ENCODE data around the gene JMJD1C. TPM values are rescaled to one million over a fixed set of nuclear protein-coding genes. Genes with fewer than 3 reads are reported as not detected.

The JMJD1C gene
- polyA plus RNA-seq, 2 of the 4 experiments (the other 2 are of a cell fraction): 15.9 to 47.2 TPM

DNA sequence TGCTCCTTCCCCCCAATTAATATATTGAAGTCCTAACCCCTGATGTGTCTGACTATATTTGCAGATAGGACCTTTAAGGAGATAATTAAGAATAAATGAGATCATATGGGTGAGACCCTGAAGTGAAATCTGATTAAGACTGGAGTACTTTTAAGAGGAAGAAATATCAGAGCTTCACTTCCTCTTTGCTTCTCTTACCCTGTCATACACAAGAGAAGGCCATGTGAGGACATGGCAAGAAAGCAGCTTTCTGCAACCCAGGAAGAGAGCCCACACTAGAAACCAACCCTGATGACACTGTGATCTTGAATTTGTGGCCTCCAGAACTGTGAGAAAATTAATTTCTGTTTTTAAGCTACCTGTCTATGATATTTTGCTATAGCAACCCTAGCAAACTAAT is 44.2 kb downstream of the JMJD1C start (continued):
- TF ChIP-seq, protein P1, sequence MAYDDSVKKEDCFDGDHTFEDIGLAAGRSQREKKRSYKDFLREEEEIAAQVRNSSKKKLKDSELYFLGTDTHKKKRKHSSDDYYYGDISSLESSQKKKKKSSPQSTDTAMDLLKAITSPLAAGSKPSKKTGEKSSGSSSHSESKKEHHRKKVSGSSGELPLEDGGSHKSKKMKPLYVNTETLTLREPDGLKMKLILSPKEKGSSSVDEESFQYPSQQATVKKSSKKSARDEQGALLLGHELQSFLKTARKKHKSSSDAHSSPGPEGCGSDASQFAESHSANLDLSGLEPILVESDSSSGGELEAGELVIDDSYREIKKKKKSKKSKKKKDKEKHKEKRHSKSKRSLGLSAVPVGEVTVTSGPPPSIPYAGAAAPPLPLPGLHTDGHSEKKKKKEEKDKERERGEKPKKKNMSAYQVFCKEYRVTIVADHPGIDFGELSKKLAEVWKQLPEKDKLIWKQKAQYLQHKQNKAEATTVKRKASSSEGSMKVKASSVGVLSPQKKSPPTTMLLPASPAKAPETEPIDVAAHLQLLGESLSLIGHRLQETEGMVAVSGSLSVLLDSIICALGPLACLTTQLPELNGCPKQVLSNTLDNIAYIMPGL (CRISPR knock-in tag; IDR thresholded peaks at IDR 0.05; ENCODE audit: borderline replicate concordance): no peak
- no peak for TF ChIP-seq EHMT2 (IDR thresholded peaks at IDR 0.05; ENCODE audit: low read depth)
- TF ChIP-seq, protein P2, sequence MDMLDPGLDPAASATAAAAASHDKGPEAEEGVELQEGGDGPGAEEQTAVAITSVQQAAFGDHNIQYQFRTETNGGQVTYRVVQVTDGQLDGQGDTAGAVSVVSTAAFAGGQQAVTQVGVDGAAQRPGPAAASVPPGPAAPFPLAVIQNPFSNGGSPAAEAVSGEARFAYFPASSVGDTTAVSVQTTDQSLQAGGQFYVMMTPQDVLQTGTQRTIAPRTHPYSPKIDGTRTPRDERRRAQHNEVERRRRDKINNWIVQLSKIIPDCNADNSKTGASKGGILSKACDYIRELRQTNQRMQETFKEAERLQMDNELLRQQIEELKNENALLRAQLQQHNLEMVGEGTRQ (IDR thresholded peaks at IDR 0.05): no peak
- TF ChIP-seq CHD4 (IDR thresholded peaks at IDR 0.05; ENCODE audit: borderline replicate concordance): no peak
- TF ChIP-seq BCL3 (IDR thresholded peaks at IDR 0.05): no peak
- TF ChIP-seq NR3C1 (IDR thresholded peaks at IDR 0.05): no peak

DNA sequence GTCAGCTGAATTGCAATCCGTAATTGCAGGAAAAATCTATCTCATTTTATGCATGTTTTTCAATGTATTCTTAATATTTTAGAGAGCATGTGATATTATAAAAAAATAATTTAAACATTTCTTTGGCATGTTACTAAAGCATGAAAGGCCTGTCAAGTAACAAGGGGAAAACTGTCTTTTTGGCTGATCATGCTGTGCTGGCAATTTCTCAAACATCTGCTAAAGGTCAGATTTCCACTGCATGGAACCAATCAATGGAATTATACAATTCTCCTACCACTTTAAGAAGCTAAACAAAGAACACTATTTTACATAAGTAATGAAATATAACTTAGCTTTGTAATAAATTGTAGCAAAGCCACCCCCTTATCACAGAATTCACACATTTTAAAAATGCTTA is 49.4 kb downstream of the JMJD1C start:
- DNase-seq (ENCODE audit: low read depth in 1 of 2, low spot score in 1 of 2): no peak
- POLR2A ChIA-PET: no interaction called here
- ATAC-seq: no peak
- CTCF ChIA-PET: no interaction called here
- H3K4me3 ChIP-seq: no peak overlapping the region
- no peak for FAIRE-seq
- no peak for TF ChIP-seq HEYL (CRISPR knock-in tag; IDR thresholded peaks at IDR 0.05)
- peak; percentile 19 for TF ChIP-seq MAFK (IDR thresholded peaks at IDR 0.05; ENCODE audit: partially characterized antibody)
- peak overlapping the region; percentile 68 for H3K4me2 ChIP-seq
- peaks cover 56% of the 10 kb centered on the region for H3K4me1 ChIP-seq
- no peaks in the 10 kb centered on the region for H3K9me3 ChIP-seq
- WGBS (ENCODE audit: missing lambda C conversion rate): 77% methylated on average over 1 of the region's 1 CpG
- no peak overlapping the region for H3K27ac ChIP-seq

DNA sequence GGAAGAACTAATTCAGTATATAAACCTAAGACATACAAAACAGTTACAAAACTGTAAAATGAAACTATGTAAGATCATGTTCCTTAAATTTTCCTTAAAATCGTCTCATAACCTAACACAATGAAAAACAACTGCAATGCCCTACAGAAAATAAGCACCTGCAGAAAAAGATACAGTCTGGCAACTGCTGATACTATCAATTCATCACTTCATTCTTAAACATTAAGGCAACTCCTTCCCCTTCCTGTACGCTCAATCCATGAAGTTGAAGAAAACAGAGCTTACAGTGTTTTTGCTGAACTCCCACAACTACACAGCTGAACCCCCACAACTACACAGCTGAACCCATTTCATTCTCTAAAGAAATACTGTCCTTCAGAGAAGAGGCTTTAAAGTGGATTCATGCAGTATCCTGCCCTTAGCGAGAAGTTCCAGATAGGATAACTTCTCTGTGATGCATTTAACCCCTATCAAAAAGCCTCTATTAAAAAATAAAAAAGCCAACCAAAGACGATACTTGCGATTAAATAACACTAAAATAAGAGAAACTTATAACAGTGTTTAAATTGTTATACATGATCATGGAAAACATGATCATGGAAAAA is 50.0 kb downstream of the JMJD1C start:
- Histone ChIP-seq H3K4me2 (peak overlapping the region; percentile 68), H3K9me3 (no peaks in the 10 kb centered on the region), H3K4me1 (peaks cover 56% of the 10 kb centered on the region), H3K4me3 (no peak overlapping the region), H3K27ac (peak overlapping the region in 1 of 2 experiments; percentile 71; a peak in 3 of 6 replicates)
- TF ChIP-seq PBX3 (IDR thresholded peaks at IDR 0.05): no peak
- TF ChIP-seq NFE2L2 (conservative IDR thresholded peaks at IDR 0.05; ENCODE audit: low read length): no peak
- no peak for TF ChIP-seq GATA3 (IDR thresholded peaks at IDR 0.05; ENCODE audit: borderline replicate concordance)
- no peak for TF ChIP-seq POLR2A (IDR thresholded peaks at IDR 0.05; ENCODE audit: low read length)
- TF ChIP-seq ESRRA (IDR thresholded peaks at IDR 0.05; ENCODE audit: borderline replicate concordance, low read length): no peak
- TF ChIP-seq MAX (IDR thresholded peaks at IDR 0.05): no peak
- no peak for TF ChIP-seq TFCP2L1 (CRISPR knock-in tag; IDR thresholded peaks at IDR 0.05)
- no peak for TF ChIP-seq HEYL (CRISPR knock-in tag; IDR thresholded peaks at IDR 0.05)
- TF ChIP-seq KDM1A (IDR thresholded peaks at IDR 0.05; ENCODE audit: low read depth): no peak
- TF ChIP-seq HDAC2 (IDR thresholded peaks at IDR 0.05): no peak
- TF ChIP-seq E2F6 (IDR thresholded peaks at IDR 0.05; ENCODE audit: borderline replicate concordance, low read depth): no peak
- no peak for TF ChIP-seq RCOR1 (IDR thresholded peaks at IDR 0.05; ENCODE audit: low read depth, low read length)
- TF ChIP-seq RAD21 (conservative IDR thresholded peaks at IDR 0.05 in 1 of 2, IDR thresholded peaks at IDR 0.05 in 1 of 2): no peak
- TF ChIP-seq MAZ (IDR thresholded peaks at IDR 0.05; ENCODE audit: borderline replicate concordance, low read depth, low read length): no peak
- no peak for TF ChIP-seq MYC (IDR thresholded peaks at IDR 0.05; ENCODE audit: borderline replicate concordance, low read length)
- 25% methylated on average over 5 of the region's 5 CpGs for WGBS (ENCODE audit: missing lambda C conversion rate)
- no peak for FAIRE-seq
- peak; percentile 50 to 64; a peak in 4 of 6 replicates for ATAC-seq
- ChIA-PET CTCF (interaction anchor here (1.4 kb wide), 1 partner anchor 304 kb away, joined by 4 read pairs; no protein-coding TSS in a partner anchor), POLR2A (no interaction called here)
- DNase-seq (ENCODE audit: low read depth in 1 of 2, low spot score in 1 of 2): no peak
